ENCODE data around the gene PTGES. TPM values are rescaled to one million over a fixed set of nuclear protein-coding genes. Genes with fewer than 3 reads are reported as not detected.

Gene PTGES
- total and polyA plus RNA-seq, 4 donors = 0.13 to 9.1 (median 2.9) TPM

- ATAC-seq (ENCODE audit: low FRiP score) = no peak
- H3K36me3 ChIP-seq (ENCODE audit: control insufficient read depth in 1 of 2, insufficient read depth in 2 of 2, low read length in 1 of 2) = no peaks in the 10 kb centered on the region
These were observed 31.8 kb downstream of the PTGES start for GRCh38 chr9:129720865-129721545.

GRCh38 chr9:129720181-129720864 lies 32.5 kb downstream of the PTGES start:
- H3K36me3 ChIP-seq (ENCODE audit: control insufficient read depth in 1 of 2, insufficient read depth in 2 of 2, low read length in 1 of 2) = no peaks in the 10 kb centered on the region
- H3K4me3 ChIP-seq (ENCODE audit: low read length in 2 of 2) = no peak overlapping the region
- H3K9me3 ChIP-seq (ENCODE audit: control insufficient read depth, low read length) = no peaks in the 10 kb centered on the region
- DNase-seq (no peak), ATAC-seq (ENCODE audit: low FRiP score) (no peak)
- no peak overlapping the region for H3K27ac ChIP-seq (ENCODE audit: low read depth in 1 of 2, low read length in 2 of 2)
- H3K4me1 ChIP-seq (ENCODE audit: control insufficient read depth in 1 of 2, insufficient read depth in 2 of 2, low read length in 2 of 2) = no peaks in the 10 kb centered on the region
- H3K27me3 ChIP-seq (ENCODE audit: control insufficient read depth in 1 of 2, insufficient read depth in 2 of 2, low read length in 1 of 2) = no peaks in the 10 kb centered on the region
- intact Hi-C loops (cut with DNase I) = loop anchor here (5.0 kb wide), 2 partner anchors 73 to 78 kb away; partner anchors contain the start of gene ASB6 (in 1 of the 2)
- 82 to 86% methylated on average over 31 of the region's 31 CpGs for WGBS, 2 donors

More at GRCh38 chr9:129720865-129721545, 31.8 kb downstream of the PTGES start:
- no peaks in the 10 kb centered on the region for H3K9me3 ChIP-seq (ENCODE audit: control insufficient read depth, low read length)
- H3K4me3 ChIP-seq (ENCODE audit: low read length in 2 of 2) = no peak overlapping the region
- no peak for DNase-seq
- H3K27ac ChIP-seq (ENCODE audit: low read depth in 1 of 2, low read length in 2 of 2) = no peak overlapping the region
- no peaks in the 10 kb centered on the region for H3K4me1 ChIP-seq (ENCODE audit: control insufficient read depth in 1 of 2, insufficient read depth in 2 of 2, low read length in 2 of 2)
- 62 to 68% methylated on average over 25 of the region's 25 CpGs for WGBS, 2 donors
- H3K27me3 ChIP-seq (ENCODE audit: control insufficient read depth in 1 of 2, insufficient read depth in 2 of 2, low read length in 1 of 2) = no peaks in the 10 kb centered on the region
- intact Hi-C loops (cut with DNase I) = loop anchor here (5.0 kb wide), 2 partner anchors 74 to 79 kb away; partner anchors contain the start of gene ASB6 (in 1 of the 2)

- peaks cover 0 to 4% of the 10 kb centered on the region in 2 donors for H3K4me1 ChIP-seq (ENCODE audit: control insufficient read depth in 1 of 2, insufficient read depth in 2 of 2, low read length in 2 of 2)
- H3K4me3 ChIP-seq (ENCODE audit: low read length in 2 of 2) = no peak overlapping the region
- ATAC-seq (ENCODE audit: low FRiP score) (no peak), DNase-seq (no peak)
- intact Hi-C loops (cut with DNase I) = no loop called here
- no peaks in the 10 kb centered on the region for H3K27me3 ChIP-seq (ENCODE audit: control insufficient read depth in 1 of 2, insufficient read depth in 2 of 2, low read length in 1 of 2)
- no peak overlapping the region for H3K27ac ChIP-seq (ENCODE audit: low read depth in 1 of 2, low read length in 2 of 2)
- 79% methylated on average over 37 to 38 of the region's 38 CpGs for WGBS, 2 donors
- no peaks in the 10 kb centered on the region for H3K36me3 ChIP-seq (ENCODE audit: control insufficient read depth in 1 of 2, insufficient read depth in 2 of 2, low read length in 1 of 2)
- no peaks in the 10 kb centered on the region for H3K9me3 ChIP-seq (ENCODE audit: control insufficient read depth, low read length)
These were observed 33.7 kb downstream of the PTGES start for GRCh38 chr9:129719135-129719534.

GRCh38 chr9:129718647-129719046 lies 34.2 kb downstream of the PTGES start:
- H3K4me1 ChIP-seq (ENCODE audit: control insufficient read depth in 1 of 2, insufficient read depth in 2 of 2, low read length in 2 of 2) = peaks cover 0 to 4% of the 10 kb centered on the region in 2 donors
- DNase-seq = no peak
- no peaks in the 10 kb centered on the region for H3K27me3 ChIP-seq (ENCODE audit: control insufficient read depth in 1 of 2, insufficient read depth in 2 of 2, low read length in 1 of 2)
- no peaks in the 10 kb centered on the region for H3K36me3 ChIP-seq (ENCODE audit: control insufficient read depth in 1 of 2, insufficient read depth in 2 of 2, low read length in 1 of 2)
- intact Hi-C loops (cut with DNase I) = no loop called here
- WGBS, 2 donors = 56 to 64% methylated on average over 5 of the region's 5 CpGs
- H3K27ac ChIP-seq (ENCODE audit: low read depth in 1 of 2, low read length in 2 of 2) = no peak overlapping the region
- H3K9me3 ChIP-seq (ENCODE audit: control insufficient read depth, low read length) = no peaks in the 10 kb centered on the region
- H3K4me3 ChIP-seq (ENCODE audit: low read length in 2 of 2) = no peak overlapping the region
- ATAC-seq (ENCODE audit: low FRiP score) = no peak

GRCh38 chr9:129717991-129718390 lies 34.9 kb downstream of the PTGES start:
- intact Hi-C loops (cut with DNase I) = no loop called here
- no peaks in the 10 kb centered on the region for H3K9me3 ChIP-seq (ENCODE audit: control insufficient read depth, low read length)
- H3K36me3 ChIP-seq (ENCODE audit: control insufficient read depth in 1 of 2, insufficient read depth in 2 of 2, low read length in 1 of 2) = no peaks in the 10 kb centered on the region

GRCh38 chr9:129716091-129716490 lies 36.8 kb downstream of the PTGES start:
- H3K4me1 ChIP-seq (ENCODE audit: control insufficient read depth in 1 of 2, insufficient read depth in 2 of 2, low read length in 2 of 2) = peaks cover 4% of the 10 kb centered on the region in 2 donors
- H3K36me3 ChIP-seq (ENCODE audit: control insufficient read depth in 1 of 2, insufficient read depth in 2 of 2, low read length in 1 of 2) = no peaks in the 10 kb centered on the region
- 5 to 9% methylated on average over 5 of the region's 5 CpGs for WGBS, 2 donors
- intact Hi-C loops (cut with DNase I) = loop anchor here in 1 of 2 donors (1.0 kb wide), 1 partner anchor 19 kb away; no protein-coding TSS in a partner anchor
- H3K27ac ChIP-seq (ENCODE audit: low read depth in 1 of 2, low read length in 2 of 2) = no peak overlapping the region
- no peaks in the 10 kb centered on the region for H3K9me3 ChIP-seq (ENCODE audit: control insufficient read depth, low read length)
- ATAC-seq (ENCODE audit: low FRiP score) (peak; percentile 53), DNase-seq (no peak)
- no peak overlapping the region for H3K4me3 ChIP-seq (ENCODE audit: low read length in 2 of 2)
- no peaks in the 10 kb centered on the region for H3K27me3 ChIP-seq (ENCODE audit: control insufficient read depth in 1 of 2, insufficient read depth in 2 of 2, low read length in 1 of 2)

More at GRCh38 chr9:129717991-129718390, 34.9 kb downstream of the PTGES start:
- Histone ChIP-seq H3K4me1 (ENCODE audit: control insufficient read depth in 1 of 2, insufficient read depth in 2 of 2, low read length in 2 of 2) (peaks cover 0 to 4% of the 10 kb centered on the region in 2 donors), H3K4me3 (ENCODE audit: low read length in 2 of 2) (no peak overlapping the region), H3K27me3 (ENCODE audit: control insufficient read depth in 1 of 2, insufficient read depth in 2 of 2, low read length in 1 of 2) (no peaks in the 10 kb centered on the region), H3K27ac (ENCODE audit: low read depth in 1 of 2, low read length in 2 of 2) (no peak overlapping the region)
- DNase-seq (no peak), ATAC-seq (ENCODE audit: low FRiP score) (no peak)
- 61 to 68% methylated on average over 5 of the region's 5 CpGs for WGBS, 2 donors

GRCh38 chr9:129714511-129715061 lies 38.3 kb downstream of the PTGES start:
- Histone ChIP-seq H3K4me1 (ENCODE audit: control insufficient read depth in 1 of 2, insufficient read depth in 2 of 2, low read length in 2 of 2) (peaks cover 4% of the 10 kb centered on the region in 2 donors), H3K9me3 (ENCODE audit: control insufficient read depth, low read length) (no peaks in the 10 kb centered on the region), H3K4me3 (ENCODE audit: low read length in 2 of 2) (no peak overlapping the region), H3K27me3 (ENCODE audit: control insufficient read depth in 1 of 2, insufficient read depth in 2 of 2, low read length in 1 of 2) (no peaks in the 10 kb centered on the region), H3K27ac (ENCODE audit: low read depth in 1 of 2, low read length in 2 of 2) (peak overlapping the region; percentile 88 to 90), H3K36me3 (ENCODE audit: control insufficient read depth in 1 of 2, insufficient read depth in 2 of 2, low read length in 1 of 2) (no peaks in the 10 kb centered on the region)
- ATAC-seq (ENCODE audit: low FRiP score) (peak; percentile 33), DNase-seq (peak; percentile 81 to 87)
- WGBS, 2 donors = 11% methylated on average over 15 of the region's 15 CpGs
- intact Hi-C loops (cut with DNase I) = loop anchor here in 1 of 2 donors (5.0 kb wide), 1 partner anchor 47 kb away; the partner anchor contains the start of gene PRRX2

GRCh38 chr9:129713402-129713679 lies 39.5 kb downstream of the PTGES start:
- WGBS, 2 donors = 44 to 62% methylated on average over 10 of the region's 10 CpGs
- Histone ChIP-seq H3K4me3 (ENCODE audit: low read length in 2 of 2) (no peak overlapping the region), H3K36me3 (ENCODE audit: control insufficient read depth in 1 of 2, insufficient read depth in 2 of 2, low read length in 1 of 2) (no peaks in the 10 kb centered on the region), H3K4me1 (ENCODE audit: control insufficient read depth in 1 of 2, insufficient read depth in 2 of 2, low read length in 2 of 2) (peaks cover 4% of the 10 kb centered on the region in 2 donors), H3K27ac (ENCODE audit: low read depth in 1 of 2, low read length in 2 of 2) (peak overlapping the region; percentile 78 to 81), H3K9me3 (ENCODE audit: control insufficient read depth, low read length) (no peaks in the 10 kb centered on the region), H3K27me3 (ENCODE audit: control insufficient read depth in 1 of 2, insufficient read depth in 2 of 2, low read length in 1 of 2) (no peaks in the 10 kb centered on the region)
- no peak for DNase-seq
- intact Hi-C loops (cut with DNase I) = loop anchor here in 1 of 2 donors (5.0 kb wide), 1 partner anchor 46 kb away; the partner anchor contains the start of gene PRRX2
- ATAC-seq (ENCODE audit: low FRiP score) = no peak
